ENCODE data around the gene LDLRAP1.

The LDLRAP1 gene

DNA sequence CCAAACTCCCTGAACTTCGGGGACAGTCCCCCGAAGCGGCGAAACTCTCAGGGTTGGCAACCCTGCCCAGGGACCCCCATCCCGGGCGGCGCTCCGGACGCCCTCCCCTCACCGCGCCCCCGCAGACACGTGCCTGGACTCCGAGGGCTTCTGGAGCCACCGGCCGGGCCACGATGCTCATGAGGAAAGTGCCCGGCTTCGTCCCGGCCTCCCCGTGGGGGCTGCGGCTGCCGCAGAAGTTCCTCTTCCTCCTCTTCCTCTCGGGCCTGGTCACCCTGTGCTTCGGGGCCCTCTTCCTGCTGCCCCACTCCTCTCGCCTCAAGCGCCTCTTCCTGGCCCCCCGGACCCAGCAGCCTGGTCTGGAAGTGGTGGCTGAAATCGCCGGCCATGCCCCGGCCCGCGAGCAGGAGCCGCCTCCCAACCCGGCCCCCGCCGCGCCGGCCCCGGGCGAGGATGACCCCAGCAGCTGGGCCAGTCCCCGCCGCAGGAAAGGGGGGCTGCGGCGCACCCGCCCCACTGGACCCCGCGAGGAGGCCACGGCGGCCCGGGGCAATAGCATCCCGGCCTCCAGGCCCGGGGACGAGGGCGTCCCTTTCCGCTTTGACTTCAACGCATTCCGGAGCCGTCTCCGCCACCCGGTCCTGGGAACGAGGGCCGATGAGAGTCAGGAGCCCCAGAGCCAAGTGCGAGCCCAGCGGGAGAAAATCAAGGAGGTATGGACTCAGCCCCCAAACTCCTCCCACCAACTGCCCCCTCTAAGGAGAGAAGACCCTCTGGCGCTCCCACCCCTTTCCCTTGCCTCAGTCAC is 74.4 kb downstream of the LDLRAP1 start:
- Mint-ChIP-seq H3K27ac (peak overlapping the region; percentile 40), H3K4me1 (peaks cover 72% of the 10 kb centered on the region), H3K9me3 (no peaks in the 10 kb centered on the region), H3K4me3 (peak overlapping the region; percentile 69), H3K36me3 (ENCODE audit: low read depth) (no peaks in the 10 kb centered on the region), H3K27me3 (peaks cover 47% of the 10 kb centered on the region)
- DNase-seq (no peak), ATAC-seq (no peak)

DNA sequence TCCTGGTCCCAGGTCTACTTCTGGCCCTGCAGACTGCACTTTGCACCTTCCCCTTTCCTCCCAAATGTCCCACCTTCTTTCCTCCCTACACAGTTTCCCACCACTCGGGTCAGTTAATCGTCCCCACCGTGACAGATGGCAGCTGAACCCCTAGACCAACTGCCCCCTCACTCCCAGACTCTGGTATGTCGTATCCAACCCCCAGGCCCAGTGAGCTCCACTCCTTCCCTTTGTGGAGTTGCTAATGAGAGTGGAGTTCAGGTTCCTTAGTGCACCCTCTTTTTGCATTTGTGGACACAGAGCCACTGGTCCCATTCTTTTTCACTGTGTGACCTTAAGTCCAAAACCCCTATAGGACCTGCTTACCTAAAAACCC is 75.0 kb downstream of the LDLRAP1 start:
- Mint-ChIP-seq H3K36me3 (ENCODE audit: low read depth) (no peaks in the 10 kb centered on the region), H3K9me3 (no peaks in the 10 kb centered on the region), H3K4me3 (peak overlapping the region; percentile 69), H3K27me3 (peaks cover 41% of the 10 kb centered on the region), H3K4me1 (peaks cover 77% of the 10 kb centered on the region), H3K27ac (peak overlapping the region; percentile 40)
- DNase-seq (no peak), ATAC-seq (no peak)

All from activated naive CD8-positive, alpha-beta T cell treated with anti-CD3 and anti-CD28 coated beads, Interleukin-2, amount 50 U/mL, for 24 hours (primary cell).